K562 (cell line): ENCODE data around the gene ZNF407. TPM values are rescaled to one million over a fixed set of nuclear protein-coding genes. Genes with fewer than 3 reads are reported as not detected.

Experiments
- ATAC-seq: fragments of 200-7000 bp; cut with Tn5 transposase; 3 replicates; pipeline ENCODE4 v1.9.1; 2020; ENCODE audit warnings: moderate library complexity
- BruUV-seq: library from RNA; stranded (reverse); fragments of 400-500 nt; replicated peaks from 2 replicates; lab custom pipeline; 2021; lab: Mats Ljungman, UMichigan
- CTCF ChIA-PET: fragments of 300-600 bp; formaldehyde crosslinking; extraction: SDS; loops from one replicate; lab custom pipeline; 2021; ENCODE audit warnings: low intra/inter-chr PET ratio; lab: Yijun Ruan, JAX
- POLR2A ChIA-PET: fragments of 300-600, 350-650 bp; sonication (Branson Sonifier 250); formaldehyde crosslinking; extraction: SDS; loops from one replicate; lab custom pipeline; 2021; ENCODE audit warnings: antibody characterized with exemption, inconsistent platforms; lab: Yijun Ruan, JAX
- DNase-seq, 4 experiments: peaks; one replicate each; pipeline versions ENCODE4 v3.0.0 to v3.0.0-alpha.2; 2011 to 2018; ENCODE audit warnings: low spot score in 3 of 4, mixed read lengths in 3 of 4; ENCODE audit errors: extremely low read depth in 1 of 4
- FAIRE-seq: peaks from 2 replicates; lab custom pipeline; 2011; peaks lifted over from hg19 to GRCh38; lab: Jason Lieb, UNC
- H2AFZ ChIP-seq: 2 replicates; pipeline ENCODE4 v1.6.0; 2011; ENCODE audit warnings: low read depth, low read length, control low read depth, inconsistent platforms
- H3K27ac ChIP-seq: fragments of 200-600 bp; 3 replicates; pipeline ENCODE4 v1.8.0; 2011; ENCODE audit warnings: low read depth, mild to moderate bottlenecking, control low read depth, inconsistent platforms, low read length, moderate library complexity, mixed read lengths; ENCODE audit errors: extremely low read depth
- H3K27me3 ChIP-seq, 2 experiments: fragments of 300-600 bp in 1 of 2; 2 replicates in 1 of 2; 3 replicates in 1 of 2; pipeline versions ENCODE4 v1.6.0 to v1.8.0; 2011; ENCODE audit warnings: inconsistent platforms in 2 of 2, low read length in 2 of 2, mild to moderate bottlenecking in 1 of 2, mixed read lengths in 1 of 2, moderate library complexity in 1 of 2; ENCODE audit not compliant: control insufficient read depth in 2 of 2, insufficient read depth in 2 of 2
- H3K36me3 ChIP-seq: fragments of 300-600 bp; 3 replicates; pipeline ENCODE4 v1.8.0; 2011; ENCODE audit warnings: mild to moderate bottlenecking, low read length, inconsistent platforms; ENCODE audit not compliant: control insufficient read depth, insufficient read depth
- H3K4me1 ChIP-seq, 2 experiments: fragments of 200-600 bp in 1 of 2; replicated peaks in 1 of 2; 2 replicates in 1 of 2; 3 replicates in 1 of 2; pipeline versions ENCODE4 v1.5.1 to v1.8.0; 2011; ENCODE audit warnings: inconsistent platforms in 2 of 2, low read length in 2 of 2, mild to moderate bottlenecking in 1 of 2, mixed read lengths in 1 of 2, moderate library complexity in 1 of 2; ENCODE audit not compliant: control insufficient read depth in 2 of 2, insufficient read depth in 2 of 2
- H3K4me2 ChIP-seq: 2 replicates; pipeline ENCODE4 v1.6.1; 2011; ENCODE audit warnings: low read length, control low read depth, inconsistent platforms, mixed read lengths; ENCODE audit not compliant: insufficient read depth
- H3K4me3 ChIP-seq: fragments of 200-600 bp; sonication (generic), shearing (Covaris generic); 2 replicates; pipeline ENCODE4 v1.5.1; 2016; ENCODE audit warnings: control low read depth, inconsistent platforms
- H3K79me2 ChIP-seq: fragments of 200-600 bp; 3 replicates; pipeline ENCODE4 v1.8.0; 2011; ENCODE audit warnings: low read length, inconsistent platforms; ENCODE audit not compliant: control insufficient read depth, insufficient read depth
- H3K9ac ChIP-seq, 2 experiments: 2 replicates each; pipeline versions ENCODE4 v1.6.0 to v1.6.1; 2011; ENCODE audit warnings: low read depth in 2 of 2, low read length in 2 of 2, control low read depth in 1 of 2, inconsistent platforms in 1 of 2, mild to moderate bottlenecking in 1 of 2, mixed read lengths in 1 of 2; ENCODE audit not compliant: insufficient read depth in 1 of 2
- H3K9me1 ChIP-seq: one replicate; pipeline ENCODE4 v1.6.0; 2011; ENCODE audit warnings: inconsistent platforms, mild to moderate bottlenecking, low read length, moderate library complexity; ENCODE audit not compliant: control insufficient read depth, insufficient read depth
- H3K9me3 ChIP-seq: replicated peaks from 2 replicates; pipeline ENCODE4 v1.5.1; 2011; ENCODE audit warnings: low read depth, low read length, inconsistent platforms; ENCODE audit not compliant: control insufficient read depth, insufficient read depth
- H4K20me1 ChIP-seq: replicated peaks from 2 replicates; pipeline ENCODE4 v1.6.1; 2011; ENCODE audit warnings: low read length, inconsistent platforms, mixed read lengths; ENCODE audit not compliant: control insufficient read depth, insufficient read depth
- CREBBP ChIP-seq: IDR thresholded peaks from one replicate; pipeline ENCODE4 v1.6.1; 2012; ENCODE audit warnings: low read depth, mild to moderate bottlenecking, control low read depth, inconsistent platforms, low read length
- E2F3 ChIP-seq: fragments of 250-450 bp; sonication (Bioruptor Pico); IDR thresholded peaks from 2 replicates; pipeline ENCODE4 v1.4.0; 2020; ENCODE audit warnings: mild to moderate bottlenecking
- EP300 ChIP-seq: IDR thresholded peaks from 2 replicates; pipeline ENCODE4 v1.6.1; 2012; ENCODE audit warnings: low read length, improper control_type of control experiment
- ETV6 ChIP-seq, 3 experiments: fragments of 150-350 bp in 1 of 3; sonication (generic) in 1 of 3; formaldehyde crosslinking in 1 of 3; IDR thresholded peaks; 2 replicates each; pipeline versions ENCODE4 v1.6.1 to v1.8.0; 2014 to 2022; ENCODE audit warnings: borderline replicate concordance in 2 of 3, low read depth in 2 of 3, antibody characterized with exemption in 1 of 3, low read length in 1 of 3, mild to moderate bottlenecking in 1 of 3, missing genetic modification reagents in 1 of 3
- FOXJ2 ChIP-seq: fragments of 200-800 bp; sonication (Bioruptor generic); IDR thresholded peaks from 2 replicates; pipeline ENCODE4 v1.6.1; 2016; ENCODE audit warnings: missing genetic modification characterization, missing compliant biosample characterization
- GATA2 ChIP-seq: sonication (generic); formaldehyde crosslinking; IDR thresholded peaks from 2 replicates; pipeline ENCODE4 v1.4.0; 2020; ENCODE audit warnings: mild to moderate bottlenecking, missing genetic modification reagents
- RFX1 ChIP-seq: fragments of 450-650 bp; IDR thresholded peaks from 2 replicates; pipeline ENCODE4 v1.6.1; 2016; ENCODE audit warnings: mild to moderate bottlenecking, moderate library complexity
- RNF2 ChIP-seq: sonication (generic); IDR thresholded peaks from 2 replicates; pipeline ENCODE4 v1.6.1; 2016
- SMARCB1 ChIP-seq: IDR thresholded peaks from 2 replicates; pipeline ENCODE4 v1.6.1; 2011; ENCODE audit warnings: improper control_type of control experiment, low read depth; ENCODE audit not compliant: insufficient read length
- SNAPC5 ChIP-seq: fragments of 250-450 bp; sonication (Bioruptor Pico); IDR thresholded peaks from 2 replicates; pipeline ENCODE4 v1.8.0; 2021; ENCODE audit warnings: moderate library complexity, mild to moderate bottlenecking, inconsistent platforms
- SRSF1 ChIP-seq: fragments of 200-400 bp; formaldehyde crosslinking; IDR thresholded peaks from 2 replicates; pipeline ENCODE4 v1.6.1; 2017; ENCODE audit warnings: mild to moderate bottlenecking, low read depth, low read length, moderate library complexity
- UBTF ChIP-seq, 2 experiments: IDR thresholded peaks; 2 replicates each; pipeline ENCODE4 v1.6.1; 2012; ENCODE audit warnings: improper control_type of control experiment in 2 of 2, low read depth in 2 of 2, low read length in 2 of 2, borderline replicate concordance in 1 of 2
- ZFX ChIP-seq: sonication (generic); formaldehyde crosslinking; IDR thresholded peaks from 2 replicates; pipeline ENCODE4 v1.8.0; 2022; ENCODE audit warnings: mild to moderate bottlenecking, missing genetic modification reagents, moderate library complexity
- ZNF76 ChIP-seq: fragments of 250-450 bp; sonication (Bioruptor Pico); IDR thresholded peaks from 2 replicates; pipeline ENCODE4 v1.4.0; 2020; ENCODE audit warnings: mild to moderate bottlenecking, moderate library complexity, borderline replicate concordance
- ZNF766 ChIP-seq: fragments of 200-800 bp; sonication (Bioruptor generic); conservative IDR thresholded peaks from 2 replicates; pipeline ENCODE4 v1.6.1; 2016; ENCODE audit warnings: missing genetic modification characterization, missing compliant biosample characterization
- WGBS: fragments of 100-300 bp; shearing (Covaris generic); methylation state at CpG from one replicate; pipeline ENCODE4 v1.1.6; 2016; ENCODE audit warnings: low coverage, mixed read lengths; ENCODE audit not compliant: insufficient coverage; ENCODE audit errors: missing lambda C conversion rate; 5-methylcytosine and 5-hydroxymethylcytosine counted together
- in situ Hi-C: fragments of 300-500 bp; cut with MboI; formaldehyde crosslinking; loops from 4 replicates; pipeline ENCODE4 v1.15.0; 2018; ENCODE audit warnings: inconsistent platforms, mixed read lengths
- intact Hi-C: fragments of 100-400 bp; cut with micrococcal nuclease; formaldehyde crosslinking; loops from 2 replicates; pipeline ENCODE4 v1.14.2; 2022
- polyA plus RNA-seq, 8 experiments: library from polyadenylated mRNA; depleted of rRNA in 4 of 8; stranded (reverse) in 5 of 8; unstranded in 3 of 8; fragments of >200 nt; fragmentation: Nextera tagmentation in 2 of 8; fragmentation: Illumina TruSeq in 1 of 8; extraction: Ambion mirVana in 2 of 8; extraction: Trizol in 1 of 8; gene quantifications; 2 replicates each; pipeline versions ENCODE4 v1.2.1 to v1.2.3, GENCODE V29; 2011 to 2014; ENCODE audit warnings: inconsistent platforms in 1 of 8, missing spikeins in 1 of 8
- total RNA-seq, 7 experiments: library from RNA; depleted of rRNA in 6 of 7; stranded (reverse); fragments of >200 nt in 6 of 7; fragmentation: Illumina TruSeq in 2 of 7; extraction: Trizol in 2 of 7; gene quantifications; 2 replicates each; pipeline versions ENCODE4 v1.2.1 to v1.2.3, GENCODE V29; 2011 to 2021; ENCODE audit warnings: low replicate concordance in 1 of 7

The ZNF407 gene
- total and polyA plus RNA-seq, 9 of the 15 experiments (the other 6 are each of a cell fraction or from before 2014, with no cell fraction given): 0.21 to 5.4 (median 2.3) TPM

GRCh38 chr18:75075429-75075841 is 477.8 kb downstream of the ZNF407 start:
- H3K4me3 ChIP-seq: no peak overlapping the region
- no peak overlapping the region for H3K27ac ChIP-seq
- no peak overlapping the region for H3K9ac ChIP-seq
- H3K4me1 ChIP-seq: no peaks in the 10 kb centered on the region
- no peak for ATAC-seq
- H3K9me1 ChIP-seq: no peaks in the 10 kb centered on the region
- no peaks in the 10 kb centered on the region; the same call in 1 of the 2 replicates for H3K9me3 ChIP-seq
- no peak overlapping the region for H2AFZ ChIP-seq
- WGBS: 0% methylated on average over 4 of the region's 12 CpGs
- intact Hi-C loops: no loop called here
- POLR2A ChIA-PET: no interaction called here
- peaks cover 0 to 37% of the 10 kb centered on the region in 2 experiments; a peak in 2 of 5 replicates for H3K27me3 ChIP-seq
- no peak for DNase-seq
- no peak for FAIRE-seq
- no peak for TF ChIP-seq EP300
- TF ChIP-seq ZNF766 (CRISPR knock-in tag): no peak
- no peak for TF ChIP-seq SMARCB1
- no peak for TF ChIP-seq SRSF1
- no peak for TF ChIP-seq ZFX (CRISPR knock-in tag)
- no peak for TF ChIP-seq RFX1
- H3K36me3 ChIP-seq: no peaks in the 10 kb centered on the region
- H3K79me2 ChIP-seq: no peaks in the 10 kb centered on the region
- H4K20me1 ChIP-seq: no peaks in the 10 kb centered on the region
- CTCF ChIA-PET: no interaction called here
- BruUV-seq: no TSS peak
- H3K4me2 ChIP-seq: no peak overlapping the region
- in situ Hi-C loops: no loop called here

GRCh38 chr18:75076286-75076685 is 478.6 kb downstream of the ZNF407 start:
- no peak for ATAC-seq
- TF ChIP-seq CREBBP: no peak
- no peak for TF ChIP-seq SNAPC5 (CRISPR knock-in tag)
- TF ChIP-seq RNF2: no peak
- no peak for TF ChIP-seq UBTF (IDR thresholded peaks at IDR 0.05; ENCODE audit: borderline replicate concordance in 1 of 2, low read depth in 2 of 2, low read length in 2 of 2)
- TF ChIP-seq ETV6 (IDR thresholded peaks at IDR 0.05; ENCODE audit: borderline replicate concordance in 1 of 2, low read depth in 2 of 2, low read length in 1 of 2): no peak
- TF ChIP-seq ETV6 (CRISPR knock-in tag; IDR thresholded peaks at IDR 0.05; ENCODE audit: borderline replicate concordance): no peak
- TF ChIP-seq E2F3 (CRISPR knock-in tag): no peak
- TF ChIP-seq ZNF76 (CRISPR knock-in tag): no peak
- TF ChIP-seq FOXJ2 (tag): no peak
- no peak for TF ChIP-seq GATA2 (CRISPR knock-in tag)

More at GRCh38 chr18:75076286-75076685, 478.6 kb downstream of the ZNF407 start:
- Histone ChIP-seq H3K9me3 (no peaks in the 10 kb centered on the region; the same call in 1 of the 2 replicates), H3K27ac (no peak overlapping the region), H3K4me3 (no peak overlapping the region), H3K9ac (no peak overlapping the region), H3K9me1 (no peaks in the 10 kb centered on the region), H3K27me3 (peaks cover 0 to 29% of the 10 kb centered on the region in 2 experiments; a peak in 2 of 5 replicates), H3K4me2 (no peak overlapping the region), H3K4me1 (no peaks in the 10 kb centered on the region), H2AFZ (no peak overlapping the region), H4K20me1 (no peaks in the 10 kb centered on the region), H3K79me2 (no peaks in the 10 kb centered on the region), H3K36me3 (no peaks in the 10 kb centered on the region)
- ChIA-PET CTCF (no interaction called here), POLR2A (no interaction called here)
- no TSS peak for BruUV-seq
- in situ Hi-C loops: no loop called here
- DNase-seq: no peak
- no peak for FAIRE-seq
- intact Hi-C loops: no loop called here
- 0% methylated on average over 4 of the region's 5 CpGs for WGBS
